ENCODE measurements around the gene ZNF598. TPM values are rescaled to one million over a fixed set of nuclear protein-coding genes. Genes with fewer than 3 reads are reported as not detected.

Gene ZNF598
- polyA plus RNA-seq, 1 of the 3 experiments (the other 2 are of a cell fraction): 47.8 TPM

DNA sequence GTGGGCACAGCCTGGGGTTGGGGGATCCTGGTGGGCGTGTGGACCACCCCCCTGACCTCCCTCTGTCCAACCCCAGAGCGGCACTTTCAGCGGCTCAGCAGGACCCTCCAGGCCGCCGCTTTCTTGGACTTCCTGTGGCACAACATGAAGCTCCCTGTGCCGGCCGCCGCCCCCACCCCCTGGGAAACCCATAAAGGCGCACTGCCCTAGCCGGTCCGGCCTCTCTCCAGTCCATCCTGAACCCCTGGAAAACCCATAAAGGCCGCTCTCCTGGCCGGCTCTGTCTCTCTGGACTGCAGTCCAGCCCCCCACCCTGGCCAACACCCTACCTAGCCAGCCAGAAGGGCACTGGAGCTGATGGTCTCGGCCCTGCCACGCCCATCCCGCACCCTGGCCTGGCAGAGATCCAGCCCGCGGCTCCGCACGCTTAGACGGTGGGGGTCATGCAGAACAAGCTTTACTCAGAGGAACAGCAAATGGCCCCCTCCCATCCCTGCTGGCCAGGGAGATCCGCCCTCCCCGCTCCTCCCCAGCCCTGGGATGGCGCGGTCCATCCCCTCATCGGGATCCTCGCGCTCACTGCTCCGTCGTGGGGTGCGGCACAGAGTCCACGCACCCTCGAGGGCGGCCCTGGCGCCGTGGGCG is 31.0 kb downstream of the ZNF598 start:
- ChIA-PET CTCF (no interaction called here), POLR2A (no interaction called here)
- Histone ChIP-seq H3K4me1 (ENCODE audit: control insufficient read depth in 1 of 2, insufficient read depth in 2 of 2, low read depth in 1 of 2, low read length in 1 of 2) (peaks cover 0 to 8% of the 10 kb centered on the region in 2 experiments; a peak in 1 of 4 replicates), H3F3A (replicated peaks; ENCODE audit: insufficient read depth) (peaks cover 14% of the 10 kb centered on the region), H4K20me1 (ENCODE audit: insufficient read depth) (no peaks in the 10 kb centered on the region), H3K27me3 (ENCODE audit: insufficient read depth) (no peaks in the 10 kb centered on the region), H3K79me2 (ENCODE audit: insufficient read depth) (peaks cover 6% of the 10 kb centered on the region; the same call in 1 of the 2 replicates), H2AFZ (ENCODE audit: low read depth) (no peak overlapping the region), H3K27ac (ENCODE audit: low read depth in 2 of 2, low read length in 1 of 2) (no peak overlapping the region), H3K36me3 (replicated peaks in 1 of 2; ENCODE audit: control insufficient read depth in 1 of 2, insufficient read depth in 2 of 2, low read length in 1 of 2) (peaks cover 7 to 49% of the 10 kb centered on the region in 2 experiments), H3K9ac (no peak overlapping the region), H3K9me2 (no peaks in the 10 kb centered on the region), H3K4me3 (ENCODE audit: low read depth in 2 of 2, low read length in 1 of 2) (no peak overlapping the region), H3K9me3 (no peaks in the 10 kb centered on the region), H3K4me2 (no peak overlapping the region)
- TF ChIP-seq NFIC (IDR thresholded peaks at IDR 0.05; ENCODE audit: borderline replicate concordance) (no peak), MXI1 (IDR thresholded peaks at IDR 0.05; ENCODE audit: low read depth, low read length) (no peak), TCF12 (IDR thresholded peaks at IDR 0.05) (no peak), FOXJ3 (CRISPR knock-in tag; IDR thresholded peaks at IDR 0.05) (no peak), RXRA (IDR thresholded peaks at IDR 0.05; ENCODE audit: borderline replicate concordance, low read depth) (no peak), TEAD4 (IDR thresholded peaks at IDR 0.05; ENCODE audit: borderline replicate concordance, insufficient read depth) (no peak), IRF3 (IDR thresholded peaks at IDR 0.05; ENCODE audit: low read depth, low read length) (no peak), RCOR1 (IDR thresholded peaks at IDR 0.05; ENCODE audit: low read length) (no peak), TAF1 (IDR thresholded peaks at IDR 0.05; ENCODE audit: borderline replicate concordance, low read depth, low read length) (no peak), POLR2AphosphoS5 (IDR thresholded peaks at IDR 0.05; ENCODE audit: low read depth, low read length) (no peak), ELF1 (IDR thresholded peaks at IDR 0.05) (no peak), NRF1 (IDR thresholded peaks at IDR 0.05; ENCODE audit: low read depth, low read length) (no peak), SIN3A (IDR thresholded peaks at IDR 0.05; ENCODE audit: borderline replicate concordance, low read depth, low read length) (no peak), RFX5 (IDR thresholded peaks at IDR 0.05; ENCODE audit: low read length) (no peak)
- TF ChIP-seq, protein P1, sequence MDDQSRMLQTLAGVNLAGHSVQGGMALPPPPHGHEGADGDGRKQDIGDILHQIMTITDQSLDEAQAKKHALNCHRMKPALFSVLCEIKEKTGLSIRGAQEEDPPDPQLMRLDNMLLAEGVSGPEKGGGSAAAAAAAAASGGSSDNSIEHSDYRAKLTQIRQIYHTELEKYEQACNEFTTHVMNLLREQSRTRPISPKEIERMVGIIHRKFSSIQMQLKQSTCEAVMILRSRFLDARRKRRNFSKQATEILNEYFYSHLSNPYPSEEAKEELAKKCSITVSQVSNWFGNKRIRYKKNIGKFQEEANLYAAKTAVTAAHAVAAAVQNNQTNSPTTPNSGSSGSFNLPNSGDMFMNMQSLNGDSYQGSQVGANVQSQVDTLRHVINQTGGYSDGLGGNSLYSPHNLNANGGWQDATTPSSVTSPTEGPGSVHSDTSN (IDR thresholded peaks at IDR 0.05): no peak
- TF ChIP-seq, protein P2, sequence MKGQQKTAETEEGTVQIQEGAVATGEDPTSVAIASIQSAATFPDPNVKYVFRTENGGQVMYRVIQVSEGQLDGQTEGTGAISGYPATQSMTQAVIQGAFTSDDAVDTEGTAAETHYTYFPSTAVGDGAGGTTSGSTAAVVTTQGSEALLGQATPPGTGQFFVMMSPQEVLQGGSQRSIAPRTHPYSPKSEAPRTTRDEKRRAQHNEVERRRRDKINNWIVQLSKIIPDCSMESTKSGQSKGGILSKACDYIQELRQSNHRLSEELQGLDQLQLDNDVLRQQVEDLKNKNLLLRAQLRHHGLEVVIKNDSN (IDR thresholded peaks at IDR 0.05; ENCODE audit: borderline replicate concordance, low read depth): no peak
- TF ChIP-seq, protein P3, sequence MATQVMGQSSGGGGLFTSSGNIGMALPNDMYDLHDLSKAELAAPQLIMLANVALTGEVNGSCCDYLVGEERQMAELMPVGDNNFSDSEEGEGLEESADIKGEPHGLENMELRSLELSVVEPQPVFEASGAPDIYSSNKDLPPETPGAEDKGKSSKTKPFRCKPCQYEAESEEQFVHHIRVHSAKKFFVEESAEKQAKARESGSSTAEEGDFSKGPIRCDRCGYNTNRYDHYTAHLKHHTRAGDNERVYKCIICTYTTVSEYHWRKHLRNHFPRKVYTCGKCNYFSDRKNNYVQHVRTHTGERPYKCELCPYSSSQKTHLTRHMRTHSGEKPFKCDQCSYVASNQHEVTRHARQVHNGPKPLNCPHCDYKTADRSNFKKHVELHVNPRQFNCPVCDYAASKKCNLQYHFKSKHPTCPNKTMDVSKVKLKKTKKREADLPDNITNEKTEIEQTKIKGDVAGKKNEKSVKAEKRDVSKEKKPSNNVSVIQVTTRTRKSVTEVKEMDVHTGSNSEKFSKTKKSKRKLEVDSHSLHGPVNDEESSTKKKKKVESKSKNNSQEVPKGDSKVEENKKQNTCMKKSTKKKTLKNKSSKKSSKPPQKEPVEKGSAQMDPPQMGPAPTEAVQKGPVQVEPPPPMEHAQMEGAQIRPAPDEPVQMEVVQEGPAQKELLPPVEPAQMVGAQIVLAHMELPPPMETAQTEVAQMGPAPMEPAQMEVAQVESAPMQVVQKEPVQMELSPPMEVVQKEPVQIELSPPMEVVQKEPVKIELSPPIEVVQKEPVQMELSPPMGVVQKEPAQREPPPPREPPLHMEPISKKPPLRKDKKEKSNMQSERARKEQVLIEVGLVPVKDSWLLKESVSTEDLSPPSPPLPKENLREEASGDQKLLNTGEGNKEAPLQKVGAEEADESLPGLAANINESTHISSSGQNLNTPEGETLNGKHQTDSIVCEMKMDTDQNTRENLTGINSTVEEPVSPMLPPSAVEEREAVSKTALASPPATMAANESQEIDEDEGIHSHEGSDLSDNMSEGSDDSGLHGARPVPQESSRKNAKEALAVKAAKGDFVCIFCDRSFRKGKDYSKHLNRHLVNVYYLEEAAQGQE (IDR thresholded peaks at IDR 0.05; ENCODE audit: low read depth, low read length): no peak
- TF ChIP-seq, protein P4, sequence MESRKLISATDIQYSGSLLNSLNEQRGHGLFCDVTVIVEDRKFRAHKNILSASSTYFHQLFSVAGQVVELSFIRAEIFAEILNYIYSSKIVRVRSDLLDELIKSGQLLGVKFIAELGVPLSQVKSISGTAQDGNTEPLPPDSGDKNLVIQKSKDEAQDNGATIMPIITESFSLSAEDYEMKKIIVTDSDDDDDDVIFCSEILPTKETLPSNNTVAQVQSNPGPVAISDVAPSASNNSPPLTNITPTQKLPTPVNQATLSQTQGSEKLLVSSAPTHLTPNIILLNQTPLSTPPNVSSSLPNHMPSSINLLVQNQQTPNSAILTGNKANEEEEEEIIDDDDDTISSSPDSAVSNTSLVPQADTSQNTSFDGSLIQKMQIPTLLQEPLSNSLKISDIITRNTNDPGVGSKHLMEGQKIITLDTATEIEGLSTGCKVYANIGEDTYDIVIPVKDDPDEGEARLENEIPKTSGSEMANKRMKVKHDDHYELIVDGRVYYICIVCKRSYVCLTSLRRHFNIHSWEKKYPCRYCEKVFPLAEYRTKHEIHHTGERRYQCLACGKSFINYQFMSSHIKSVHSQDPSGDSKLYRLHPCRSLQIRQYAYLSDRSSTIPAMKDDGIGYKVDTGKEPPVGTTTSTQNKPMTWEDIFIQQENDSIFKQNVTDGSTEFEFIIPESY (IDR thresholded peaks at IDR 0.05; ENCODE audit: borderline replicate concordance, low read depth): no peak
- TF ChIP-seq, protein P5, sequence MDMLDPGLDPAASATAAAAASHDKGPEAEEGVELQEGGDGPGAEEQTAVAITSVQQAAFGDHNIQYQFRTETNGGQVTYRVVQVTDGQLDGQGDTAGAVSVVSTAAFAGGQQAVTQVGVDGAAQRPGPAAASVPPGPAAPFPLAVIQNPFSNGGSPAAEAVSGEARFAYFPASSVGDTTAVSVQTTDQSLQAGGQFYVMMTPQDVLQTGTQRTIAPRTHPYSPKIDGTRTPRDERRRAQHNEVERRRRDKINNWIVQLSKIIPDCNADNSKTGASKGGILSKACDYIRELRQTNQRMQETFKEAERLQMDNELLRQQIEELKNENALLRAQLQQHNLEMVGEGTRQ (IDR thresholded peaks at IDR 0.05; ENCODE audit: borderline replicate concordance, low read depth, low read length): no peak
- 98% methylated on average over 11 of the region's 37 CpGs for whole genome bisulfite sequencing (ENCODE audit: low lambda C conversion rate)
- DNase-seq: no peak

Data from SK-N-SH (cell line).